Mesothelial cell of epicardium (in vitro differentiated cells): ENCODE measurements around the gene WDR18. TPM values are rescaled to one million over a fixed set of nuclear protein-coding genes. Genes with fewer than 3 reads are reported as not detected.

Experiments used
- DNase-seq, 2 experiments: peaks; one replicate each; pipeline ENCODE4 v3.0.0; 2021; ENCODE audit warnings: low spot score in 2 of 2; ENCODE audit not compliant: unreplicated experiment in 2 of 2
- H3K27ac Mint-ChIP-seq: 2 replicates; pipeline ENCODE4 v1.8.0; 2021; ENCODE audit warnings: mixed read lengths
- H3K27me3 Mint-ChIP-seq: 2 replicates; pipeline ENCODE4 v1.8.0; 2021; ENCODE audit warnings: low read depth, mixed read lengths
- H3K36me3 Mint-ChIP-seq: 2 replicates; pipeline ENCODE4 v1.8.0; 2021; ENCODE audit warnings: mixed read lengths
- H3K4me1 Mint-ChIP-seq: 2 replicates; pipeline ENCODE4 v1.8.0; 2021; ENCODE audit warnings: mixed read lengths
- H3K4me3 Mint-ChIP-seq: 2 replicates; pipeline ENCODE4 v1.8.0; 2021; ENCODE audit warnings: mild to moderate bottlenecking, moderate library complexity, mixed read lengths
- H3K9me3 Mint-ChIP-seq: 2 replicates; pipeline ENCODE4 v1.8.0; 2021; ENCODE audit warnings: mixed read lengths
- total RNA-seq: library from RNA; stranded (reverse); gene quantifications from 3 replicates; pipeline ENCODE4 v1.2.1, GENCODE V29; 2021
- TF ChIP-seq, protein P1 (sequence below): fragments of 200-600 bp; sonication (generic); IDR thresholded peaks from one replicate; pipeline ENCODE4 v1.5.0; 2021; ENCODE audit warnings: antibody characterized with exemption; ENCODE audit not compliant: unreplicated experiment

Gene WDR18
- total RNA-seq, 1 donor from 2014 or later, result 65.2 TPM

DNA sequence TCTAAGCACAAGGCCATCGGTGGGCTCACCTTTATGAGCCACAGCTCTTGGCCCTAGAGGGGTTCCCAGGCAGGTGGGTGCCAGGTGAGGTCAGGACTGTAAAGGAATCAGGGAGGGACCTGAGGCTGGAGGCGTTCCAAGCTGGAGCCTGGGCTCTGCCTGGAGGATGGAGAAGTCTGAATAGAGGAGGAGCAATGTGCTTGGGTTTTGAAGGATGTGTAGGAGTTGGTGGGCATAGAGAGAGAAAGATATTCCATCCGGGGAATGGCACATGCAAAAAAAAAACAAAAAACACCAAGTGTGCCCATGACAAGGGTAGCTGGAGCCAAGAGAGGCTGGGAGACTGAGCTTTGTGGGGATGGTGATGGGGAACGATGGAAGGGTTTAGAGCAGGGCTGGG is 18.5 kb downstream of the WDR18 start:
- Mint-ChIP-seq H3K27ac (no peak overlapping the region), H3K9me3 (no peaks in the 10 kb centered on the region), H3K27me3 (peaks cover 52% of the 10 kb centered on the region), H3K4me3 (no peak overlapping the region), H3K36me3 (peaks cover 7% of the 10 kb centered on the region), H3K4me1 (peaks cover 8% of the 10 kb centered on the region)
- TF ChIP-seq, protein P1, sequence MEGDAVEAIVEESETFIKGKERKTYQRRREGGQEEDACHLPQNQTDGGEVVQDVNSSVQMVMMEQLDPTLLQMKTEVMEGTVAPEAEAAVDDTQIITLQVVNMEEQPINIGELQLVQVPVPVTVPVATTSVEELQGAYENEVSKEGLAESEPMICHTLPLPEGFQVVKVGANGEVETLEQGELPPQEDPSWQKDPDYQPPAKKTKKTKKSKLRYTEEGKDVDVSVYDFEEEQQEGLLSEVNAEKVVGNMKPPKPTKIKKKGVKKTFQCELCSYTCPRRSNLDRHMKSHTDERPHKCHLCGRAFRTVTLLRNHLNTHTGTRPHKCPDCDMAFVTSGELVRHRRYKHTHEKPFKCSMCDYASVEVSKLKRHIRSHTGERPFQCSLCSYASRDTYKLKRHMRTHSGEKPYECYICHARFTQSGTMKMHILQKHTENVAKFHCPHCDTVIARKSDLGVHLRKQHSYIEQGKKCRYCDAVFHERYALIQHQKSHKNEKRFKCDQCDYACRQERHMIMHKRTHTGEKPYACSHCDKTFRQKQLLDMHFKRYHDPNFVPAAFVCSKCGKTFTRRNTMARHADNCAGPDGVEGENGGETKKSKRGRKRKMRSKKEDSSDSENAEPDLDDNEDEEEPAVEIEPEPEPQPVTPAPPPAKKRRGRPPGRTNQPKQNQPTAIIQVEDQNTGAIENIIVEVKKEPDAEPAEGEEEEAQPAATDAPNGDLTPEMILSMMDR, result no peak
- DNase-seq, result no peak

DNA sequence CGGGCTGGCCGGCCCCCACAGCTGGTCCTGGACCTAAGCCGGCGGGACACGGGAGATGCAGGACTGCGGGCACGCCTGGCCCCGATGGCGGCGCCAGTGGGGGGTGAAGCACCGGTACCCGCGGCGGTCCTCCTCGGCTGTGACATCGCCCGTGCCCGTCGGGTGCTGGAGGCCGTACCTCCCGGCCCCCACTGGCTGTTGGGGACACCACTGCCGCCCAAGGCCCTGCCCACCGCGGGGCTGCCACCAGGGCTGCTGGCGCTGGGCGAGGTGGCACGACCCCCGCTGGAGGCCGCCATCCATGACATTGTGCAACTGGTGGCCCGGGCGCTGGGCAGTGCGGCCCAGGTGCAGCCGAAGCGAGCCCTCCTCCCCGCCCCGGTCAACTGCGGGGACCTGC is 19.1 kb downstream of the WDR18 start:
- H3K4me1 Mint-ChIP-seq, result peaks cover 8% of the 10 kb centered on the region
- H3K9me3 Mint-ChIP-seq, result no peaks in the 10 kb centered on the region
- no peak overlapping the region for H3K4me3 Mint-ChIP-seq
- no peak overlapping the region for H3K27ac Mint-ChIP-seq
- peaks cover 45% of the 10 kb centered on the region for H3K27me3 Mint-ChIP-seq
- TF ChIP-seq, protein P1, result no peak
- peaks cover 7% of the 10 kb centered on the region for H3K36me3 Mint-ChIP-seq
- DNase-seq, result no peak

DNA sequence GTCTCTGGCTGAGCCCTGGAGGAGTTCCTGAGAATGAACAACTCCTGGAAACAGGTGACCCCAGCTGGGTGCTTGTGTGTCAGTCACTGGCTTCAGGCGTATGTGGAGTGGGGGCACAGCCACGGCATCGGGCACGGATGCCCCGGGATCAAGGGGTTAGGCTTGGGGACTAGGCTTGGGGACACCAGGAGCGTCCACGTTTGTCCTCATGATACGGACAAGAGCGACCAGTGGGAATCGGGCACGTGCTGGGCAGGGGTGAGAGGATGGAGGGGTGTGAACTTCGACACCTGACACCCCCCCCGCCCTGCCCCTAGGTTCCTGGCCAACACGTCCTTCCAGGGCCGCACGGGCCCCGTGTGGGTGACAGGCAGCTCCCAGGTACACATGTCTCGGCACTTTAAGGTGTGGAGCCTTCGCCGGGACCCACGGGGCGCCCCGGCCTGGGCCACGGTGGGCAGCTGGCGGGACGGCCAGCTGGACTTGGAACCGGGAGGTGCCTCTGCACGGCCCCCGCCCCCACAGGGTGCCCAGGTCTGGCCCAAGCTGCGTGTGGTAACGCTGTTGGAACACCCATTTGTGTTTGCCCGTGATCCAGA is 20.2 kb downstream of the WDR18 start:
- H3K27ac Mint-ChIP-seq, result no peak overlapping the region
- peaks cover 36% of the 10 kb centered on the region for H3K27me3 Mint-ChIP-seq
- no peak overlapping the region for H3K4me3 Mint-ChIP-seq
- no peak for DNase-seq
- H3K36me3 Mint-ChIP-seq, result peaks cover 7% of the 10 kb centered on the region
- H3K9me3 Mint-ChIP-seq, result no peaks in the 10 kb centered on the region
- TF ChIP-seq, protein P1, result no peak
- H3K4me1 Mint-ChIP-seq, result peaks cover 4% of the 10 kb centered on the region

DNA sequence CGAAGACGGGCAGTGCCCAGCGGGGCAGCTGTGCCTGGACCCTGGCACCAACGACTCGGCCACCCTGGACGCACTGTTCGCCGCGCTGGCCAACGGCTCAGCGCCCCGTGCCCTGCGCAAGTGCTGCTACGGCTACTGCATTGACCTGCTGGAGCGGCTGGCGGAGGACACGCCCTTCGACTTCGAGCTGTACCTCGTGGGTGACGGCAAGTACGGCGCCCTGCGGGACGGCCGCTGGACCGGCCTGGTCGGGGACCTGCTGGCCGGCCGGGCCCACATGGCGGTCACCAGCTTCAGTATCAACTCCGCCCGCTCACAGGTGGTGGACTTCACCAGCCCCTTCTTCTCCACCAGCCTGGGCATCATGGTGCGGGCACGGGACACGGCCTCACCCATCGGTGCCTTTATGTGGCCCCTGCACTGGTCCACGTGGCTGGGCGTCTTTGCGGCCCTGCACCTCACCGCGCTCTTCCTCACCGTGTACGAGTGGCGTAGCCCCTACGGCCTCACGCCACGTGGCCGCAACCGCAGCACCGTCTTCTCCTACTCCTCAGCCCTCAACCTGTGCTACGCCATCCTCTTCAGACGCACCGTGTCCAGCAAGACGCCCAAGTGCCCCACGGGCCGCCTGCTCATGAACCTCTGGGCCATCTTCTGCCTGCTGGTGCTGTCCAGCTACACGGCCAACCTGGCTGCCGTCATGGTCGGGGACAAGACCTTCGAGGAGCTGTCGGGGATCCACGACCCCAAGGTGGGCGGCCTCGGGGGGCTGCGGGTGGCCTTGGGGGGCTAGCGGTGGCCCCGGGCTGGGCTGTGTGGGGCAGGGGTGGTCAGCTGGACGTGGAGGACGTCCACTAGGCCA is 20.9 kb downstream of the WDR18 start:
- no peak for DNase-seq
- Mint-ChIP-seq H3K9me3 (no peaks in the 10 kb centered on the region), H3K27ac (no peak overlapping the region), H3K4me1 (peaks cover 3% of the 10 kb centered on the region), H3K4me3 (no peak overlapping the region), H3K27me3 (peaks cover 30% of the 10 kb centered on the region), H3K36me3 (peaks cover 7% of the 10 kb centered on the region)
- TF ChIP-seq, protein P1, result no peak

DNA sequence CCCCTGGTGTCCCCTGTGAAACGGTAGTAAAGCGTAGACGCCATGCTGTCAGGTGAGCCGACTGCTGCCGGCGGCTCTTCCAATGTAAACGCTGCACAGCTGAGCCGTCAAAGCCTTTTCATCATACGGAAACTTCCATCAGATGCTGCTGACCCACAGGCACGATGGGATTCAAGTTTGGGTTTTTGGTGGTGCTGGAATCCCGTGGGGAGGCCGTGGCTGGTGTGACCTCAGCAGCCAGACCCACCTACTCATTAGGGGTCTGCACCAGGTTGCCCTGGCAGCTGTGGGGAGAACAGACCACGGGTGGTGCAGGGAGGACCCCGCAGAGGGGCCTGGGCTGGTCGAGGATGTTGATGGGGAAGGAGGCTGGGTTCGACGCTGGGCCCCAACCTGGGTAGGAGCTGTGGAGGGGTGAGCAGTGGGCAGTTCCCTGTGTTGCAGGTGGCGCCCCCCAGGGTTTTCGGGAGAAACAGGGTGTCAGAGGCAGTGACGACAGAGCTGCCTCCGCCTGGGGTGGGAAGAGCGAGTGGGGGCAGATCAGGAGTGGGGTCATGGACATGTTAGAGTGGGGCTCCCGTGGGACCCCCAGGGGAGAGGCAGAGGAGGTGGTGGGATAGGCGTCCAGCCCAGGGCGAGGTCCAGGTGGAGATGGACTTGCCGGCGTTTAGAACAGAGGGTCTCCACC is 22.7 kb downstream of the WDR18 start:
- no peaks in the 10 kb centered on the region for H3K9me3 Mint-ChIP-seq
- TF ChIP-seq, protein P1, result no peak
- H3K36me3 Mint-ChIP-seq, result peaks cover 7% of the 10 kb centered on the region
- no peak overlapping the region for H3K4me3 Mint-ChIP-seq
- H3K4me1 Mint-ChIP-seq, result no peaks in the 10 kb centered on the region
- H3K27me3 Mint-ChIP-seq, result peaks cover 18% of the 10 kb centered on the region
- H3K27ac Mint-ChIP-seq, result no peak overlapping the region
- no peak for DNase-seq
